ENCODE data around the gene CDK14. TPM values are rescaled to one million over a fixed set of nuclear protein-coding genes. Genes with fewer than 3 reads are reported as not detected.

The CDK14 gene
- total and polyA plus RNA-seq, 2 donors (not counting 3 experiments of a cell fraction or from before 2014, with no cell fraction given), result 5.5 to 34.2 TPM

- Histone ChIP-seq H3K36me3 (ENCODE audit: control insufficient read depth in 2 of 2, extremely low read depth in 1 of 2, insufficient read depth in 2 of 2, low read length in 2 of 2) (no peaks in the 10 kb centered on the region), H3K27me3 (ENCODE audit: control insufficient read depth in 2 of 2, insufficient read depth in 2 of 2, low read length in 2 of 2) (no peaks in the 10 kb centered on the region), H3K9me1 (replicated peaks; ENCODE audit: control insufficient read depth, extremely low read depth, insufficient read depth, low read length) (no peaks in the 10 kb centered on the region), H3K9ac (replicated peaks; ENCODE audit: extremely low read depth, insufficient read depth, low read length) (no peak overlapping the region), H3K4me3 (replicated peaks in 1 of 3; ENCODE audit: insufficient read depth in 1 of 3, low read depth in 1 of 3, low read length in 3 of 3) (no peak overlapping the region), H3K79me2 (ENCODE audit: control insufficient read depth, insufficient read depth, low read length) (no peaks in the 10 kb centered on the region), H3K4me1 (ENCODE audit: control insufficient read depth, extremely low read depth, insufficient read depth, low read length) (no peaks in the 10 kb centered on the region), H3K4me2 (ENCODE audit: insufficient read depth, low read length) (no peak overlapping the region), H3K9me3 (replicated peaks; ENCODE audit: control insufficient read depth, insufficient read depth, low read length) (no peaks in the 10 kb centered on the region), H3K27ac (ENCODE audit: insufficient read depth, low read depth, low read length) (no peak overlapping the region), H4K20me1 (replicated peaks; ENCODE audit: control insufficient read depth, extremely low read depth, insufficient read depth, low read length) (no peaks in the 10 kb centered on the region), H2AFZ (ENCODE audit: low read depth, low read length) (no peak overlapping the region)
- DNase-seq (ENCODE audit: low read depth, low spot score) (no peak), FAIRE-seq (no peak)
- TF ChIP-seq POLR2AphosphoS5 (IDR thresholded peaks at IDR 0.05; ENCODE audit: insufficient read depth, low read depth, low read length) (no peak), EZH2 (IDR thresholded peaks at IDR 0.05; ENCODE audit: borderline replicate concordance, low read depth, low read length, severe bottlenecking) (no peak), GATA2 (IDR thresholded peaks at IDR 0.05; ENCODE audit: insufficient read depth, insufficient read length, low read depth, low read length) (no peak), MYC (IDR thresholded peaks at IDR 0.05; ENCODE audit: low read depth, low read length) (no peak), JUN (IDR thresholded peaks at IDR 0.05; ENCODE audit: borderline replicate concordance, insufficient read depth, insufficient read length, low read depth) (no peak), POLR2A (IDR thresholded peaks at IDR 0.05; ENCODE audit: low read depth, low read length) (no peak), FOS (IDR thresholded peaks at IDR 0.05; ENCODE audit: borderline replicate concordance, insufficient read depth, low read length) (no peak), MAX (IDR thresholded peaks at IDR 0.05; ENCODE audit: insufficient read depth, insufficient read length) (no peak), CTCF (IDR thresholded peaks at IDR 0.05; ENCODE audit: extremely low read depth in 1 of 2, insufficient read depth in 1 of 2, low read depth in 1 of 2, low read length in 2 of 2) (no peak)
- dilution Hi-C loops (cut with MboI; ENCODE audit: extremely low pct_ligation_motif_present, low sequenced_read_pairs) (no loop called here), intact Hi-C loops (cut with micrococcal nuclease) (no loop called here)
- ChIA-PET POLR2A (no interaction called here), CTCF (no interaction called here)
- BruUV-seq (replicated peaks), result no TSS peak
Observed at GRCh38 chr7:90856351-90857070, 260.4 kb downstream of the CDK14 start.
